ENCODE measurements around the gene MLEC. TPM values are rescaled to one million over a fixed set of nuclear protein-coding genes. Genes with fewer than 3 reads are reported as not detected.
"Not testable (repeated sequence)": the region's sequence is repeated elsewhere in the genome, so short reads cannot be mapped to it uniquely, and the experiment has no call there.

The MLEC gene
- total RNA-seq, 1 donor from 2014 or later: 47.5 TPM

GRCh38 chr12:120663741-120664140 is 23.2 kb upstream of the MLEC start:
- Histone ChIP-seq H3K27me3 (no peaks in the 10 kb centered on the region), H3K36me3 (no peaks in the 10 kb centered on the region), H3K27ac (no peak overlapping the region), H3K4me3 (no peak overlapping the region), H3K4me1 (no peaks in the 10 kb centered on the region), H3K9me3 (no peaks in the 10 kb centered on the region)
- DNase-seq (ENCODE audit: low spot score in 2 of 2): no peak
- intact Hi-C loops (cut with DNase I): no loop called here
- no peak for TF ChIP-seq CTCF (IDR thresholded peaks at IDR 0.05)

- Histone ChIP-seq H3K4me1 (peaks cover 0 to 5% of the 10 kb centered on the region in 2 donors), H3K36me3 (no peaks in the 10 kb centered on the region), H3K27ac (no peak overlapping the region), H3K9me3 (no peaks in the 10 kb centered on the region), H3K4me3 (no peak overlapping the region), H3K27me3 (no peaks in the 10 kb centered on the region)
- DNase-seq (ENCODE audit: low spot score in 2 of 2): no peak
- intact Hi-C loops (cut with DNase I): no loop called here
- TF ChIP-seq CTCF (IDR thresholded peaks at IDR 0.05): no peak
These were observed 20.2 kb upstream of the MLEC start for GRCh38 chr12:120666571-120667390.

- TF ChIP-seq CTCF (IDR thresholded peaks at IDR 0.05): no peak
- intact Hi-C loops (cut with DNase I): loop anchor here (2.0 kb wide), 1 partner anchor 15 kb away; no protein-coding TSS in a partner anchor
These were observed 18.7 kb upstream of the MLEC start for GRCh38 chr12:120668091-120668867.

GRCh38 chr12:120668868-120669840 is 17.8 kb upstream of the MLEC start:
- intact Hi-C loops (cut with DNase I): loop anchor here (2.0 kb wide), 1 partner anchor 16 kb away; no protein-coding TSS in a partner anchor
- Histone ChIP-seq H3K9me3 (no peaks in the 10 kb centered on the region), H3K36me3 (no peaks in the 10 kb centered on the region), H3K4me3 (peak overlapping the region in 1 of 2 donors; percentile 43), H3K4me1 (peaks cover 0 to 5% of the 10 kb centered on the region in 2 donors), H3K27ac (peak overlapping the region; percentile 58 to 73), H3K27me3 (no peaks in the 10 kb centered on the region)
- TF ChIP-seq CTCF (IDR thresholded peaks at IDR 0.05): no peak
- DNase-seq (ENCODE audit: low spot score in 2 of 2): peak in 1 of 2 donors; percentile 73

More at GRCh38 chr12:120668091-120668867, 18.7 kb upstream of the MLEC start:
- Histone ChIP-seq H3K9me3 (no peaks in the 10 kb centered on the region), H3K4me3 (no peak overlapping the region), H3K36me3 (no peaks in the 10 kb centered on the region), H3K27me3 (no peaks in the 10 kb centered on the region), H3K27ac (no peak overlapping the region), H3K4me1 (peaks cover 0 to 5% of the 10 kb centered on the region in 2 donors)
- no peak for DNase-seq (ENCODE audit: low spot score in 2 of 2)

GRCh38 chr12:120670237-120670636 is 16.7 kb upstream of the MLEC start:
- H3K36me3 ChIP-seq; H3K4me1 ChIP-seq; H3K27me3 ChIP-seq; H3K4me3 ChIP-seq; DNase-seq (ENCODE audit: low spot score in 2 of 2); H3K27ac ChIP-seq; H3K9me3 ChIP-seq; intact Hi-C loops (cut with DNase I): not testable (repeated sequence)

All from ascending aorta (tissue), 2 donors.